ENCODE data around the gene ZC3H4.

The ZC3H4 gene

GRCh38 chr19:47047763-47048405 is 65.7 kb downstream of the ZC3H4 start:
- DNase-seq (ENCODE audit: low read depth) = peak; percentile 43

- no peak for DNase-seq (ENCODE audit: low read depth)
Observed at GRCh38 chr19:47047272-47047762, 66.3 kb downstream of the ZC3H4 start.

GRCh38 chr19:47045867-47046470 is 67.6 kb downstream of the ZC3H4 start:
- DNase-seq (ENCODE audit: low read depth) = no peak

- no peak for DNase-seq (ENCODE audit: low read depth)
Observed at GRCh38 chr19:47044946-47045866, 68.4 kb downstream of the ZC3H4 start.

GRCh38 chr19:47040869-47041268 is 72.7 kb downstream of the ZC3H4 start:
- no peak for DNase-seq (ENCODE audit: low read depth)

GRCh38 chr19:47039239-47039874 is 74.2 kb downstream of the ZC3H4 start:
- no peak for DNase-seq (ENCODE audit: low read depth)

- no peak for DNase-seq (ENCODE audit: low read depth)
Observed at GRCh38 chr19:47037766-47038165, 75.8 kb downstream of the ZC3H4 start.

- DNase-seq (ENCODE audit: low read depth) = no peak
Observed at GRCh38 chr19:47036097-47036651, 77.4 kb downstream of the ZC3H4 start.

GRCh38 chr19:47035127-47036096 is 78.2 kb downstream of the ZC3H4 start:
- peak; percentile 93 for DNase-seq (ENCODE audit: low read depth)

- DNase-seq (ENCODE audit: low read depth) = peak; percentile 51
Observed at GRCh38 chr19:47032171-47032811, 81.3 kb downstream of the ZC3H4 start.

- no peak for DNase-seq (ENCODE audit: low read depth)
Observed at GRCh38 chr19:47028195-47028601, 85.4 kb downstream of the ZC3H4 start.

GRCh38 chr19:47027586-47028088 is 85.9 kb downstream of the ZC3H4 start:
- no peak for DNase-seq (ENCODE audit: low read depth)

GRCh38 chr19:47026889-47027288 is 86.7 kb downstream of the ZC3H4 start:
- no peak for DNase-seq (ENCODE audit: low read depth)

GRCh38 chr19:47026156-47026555 is 87.4 kb downstream of the ZC3H4 start:
- DNase-seq (ENCODE audit: low read depth) = no peak

- no peak for DNase-seq (ENCODE audit: low read depth)
Observed at GRCh38 chr19:47024502-47024901, 89.1 kb downstream of the ZC3H4 start.

- no peak for DNase-seq (ENCODE audit: low read depth)
Observed at GRCh38 chr19:47023448-47023794, 90.2 kb downstream of the ZC3H4 start.

GRCh38 chr19:47022541-47023447 is 90.8 kb downstream of the ZC3H4 start:
- DNase-seq (ENCODE audit: low read depth) = no peak

GRCh38 chr19:47022140-47022536 is 91.4 kb downstream of the ZC3H4 start:
- no peak for DNase-seq (ENCODE audit: low read depth)

GRCh38 chr19:47021536-47022139 is 91.9 kb downstream of the ZC3H4 start:
- no peak for DNase-seq (ENCODE audit: low read depth)

Data from activated gamma-delta T cell treated with anti-CD3 and anti-CD28 coated beads, Interleukin-2, amount 50 U/mL, for 16 hours (primary cell).